Measurements from ENCODE around the gene MISP3. TPM values are rescaled to one million over a fixed set of nuclear protein-coding genes. Genes with fewer than 3 reads are reported as not detected.

Gene MISP3
- total and polyA plus RNA-seq, 2 donors from 2014 or later = 8.7 to 32.0 TPM

GRCh38 chr19:14107581-14108461 lies 35.2 kb downstream of the MISP3 start:
- Histone ChIP-seq H3K36me3 (ENCODE audit: control insufficient read depth in 2 of 3, insufficient read depth in 3 of 3, low read length in 3 of 3) (peaks cover 0 to 19% (median 7%) of the 10 kb centered on the region in 3 donors), H3K9me3 (ENCODE audit: control insufficient read depth in 2 of 3, insufficient read depth in 1 of 3, low read length in 3 of 3) (no peaks in the 10 kb centered on the region), H3K4me1 (ENCODE audit: control insufficient read depth in 2 of 3, insufficient read depth in 2 of 3, low read depth in 1 of 3, low read length in 3 of 3) (peaks cover 0 to 11% (median 5%) of the 10 kb centered on the region in 3 donors), H3K27ac (ENCODE audit: low read depth in 2 of 2, low read length in 2 of 2) (no peak overlapping the region), H3K4me3 (ENCODE audit: low read length in 3 of 3) (no peak overlapping the region), H3K9ac (ENCODE audit: low read length in 3 of 3) (no peak overlapping the region), H3K27me3 (ENCODE audit: control insufficient read depth, insufficient read depth, low read length) (no peaks in the 10 kb centered on the region)
- DNase-seq (no peak), FAIRE-seq (no peak)
- intact Hi-C loops (cut with DNase I) = no loop called here
- TF ChIP-seq CTCF (IDR thresholded peaks at IDR 0.05; ENCODE audit: borderline replicate concordance, extremely low read depth, insufficient read depth) = no peak

DNA sequence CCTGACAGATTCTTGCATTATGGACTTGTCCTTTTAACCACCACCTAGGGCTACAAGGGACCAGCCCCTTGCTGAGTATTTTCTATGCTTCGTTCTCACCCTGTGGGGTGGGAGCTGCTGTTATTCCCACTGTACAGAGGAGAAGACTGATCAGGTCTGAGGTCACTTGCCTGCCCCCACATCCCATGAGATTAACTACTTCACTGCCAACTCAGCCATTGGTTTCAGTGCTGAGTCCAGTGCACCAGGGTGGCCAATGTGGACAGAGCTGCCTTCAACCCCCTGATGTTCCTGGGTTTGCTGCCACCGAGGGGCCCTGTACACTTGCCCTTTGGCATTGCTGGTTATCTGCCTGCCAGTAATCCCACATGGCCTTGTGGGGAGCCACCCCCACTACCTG lies 38.1 kb downstream of the MISP3 start:
- FAIRE-seq = no peak
- no peak for TF ChIP-seq CTCF (IDR thresholded peaks at IDR 0.05; ENCODE audit: borderline replicate concordance, extremely low read depth, insufficient read depth)
- H3K36me3 ChIP-seq (ENCODE audit: control insufficient read depth in 2 of 3, insufficient read depth in 3 of 3, low read length in 3 of 3) = peaks cover 0 to 4% (median 2%) of the 10 kb centered on the region in 3 donors

DNA sequence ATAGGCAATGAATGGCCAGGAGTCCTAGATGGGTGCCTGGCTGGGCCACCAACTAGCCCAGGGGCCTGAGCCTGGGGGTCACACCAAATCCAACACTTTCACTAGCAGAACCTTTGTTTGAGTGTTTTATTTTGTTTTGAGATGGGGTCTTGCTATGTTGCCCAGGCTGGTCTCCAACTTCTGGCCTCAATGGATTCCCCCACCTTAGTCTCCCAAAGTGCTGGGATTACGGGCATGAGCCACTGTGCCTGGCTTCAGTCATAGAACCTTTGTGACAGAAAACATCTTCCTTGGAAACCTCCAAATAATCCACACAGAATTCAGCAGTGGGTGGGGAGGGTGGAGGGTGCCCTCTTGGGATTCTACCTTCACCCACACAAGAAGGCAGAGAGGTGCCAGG lies 38.9 kb downstream of the MISP3 start:
- H3K27ac ChIP-seq (ENCODE audit: low read depth in 2 of 2, low read length in 2 of 2) = no peak overlapping the region
- intact Hi-C loops (cut with DNase I) = no loop called here

More for the DNA sequence above, 38.1 kb downstream of the MISP3 start:
- H3K27me3 ChIP-seq (ENCODE audit: control insufficient read depth, insufficient read depth, low read length) = no peaks in the 10 kb centered on the region
- DNase-seq = no peak
- H3K27ac ChIP-seq (ENCODE audit: low read depth in 2 of 2, low read length in 2 of 2) = no peak overlapping the region
- no peaks in the 10 kb centered on the region for H3K9me3 ChIP-seq (ENCODE audit: control insufficient read depth in 2 of 3, insufficient read depth in 1 of 3, low read length in 3 of 3)
- no peak overlapping the region for H3K9ac ChIP-seq (ENCODE audit: low read length in 3 of 3)
- no peak overlapping the region for H3K4me3 ChIP-seq (ENCODE audit: low read length in 3 of 3)
- intact Hi-C loops (cut with DNase I) = no loop called here
- H3K4me1 ChIP-seq (ENCODE audit: control insufficient read depth in 2 of 3, insufficient read depth in 2 of 3, low read depth in 1 of 3, low read length in 3 of 3) = peaks cover 0 to 24% (median 12%) of the 10 kb centered on the region in 3 donors

More for the DNA sequence above, 38.9 kb downstream of the MISP3 start:
- H3K4me1 ChIP-seq (ENCODE audit: control insufficient read depth in 2 of 3, insufficient read depth in 2 of 3, low read depth in 1 of 3, low read length in 3 of 3) = peaks cover 0 to 32% (median 18%) of the 10 kb centered on the region in 3 donors
- H3K27me3 ChIP-seq (ENCODE audit: control insufficient read depth, insufficient read depth, low read length) = no peaks in the 10 kb centered on the region
- H3K4me3 ChIP-seq (ENCODE audit: low read length in 3 of 3) = no peak overlapping the region
- no peak for DNase-seq
- H3K9me3 ChIP-seq (ENCODE audit: control insufficient read depth in 2 of 3, insufficient read depth in 1 of 3, low read length in 3 of 3) = no peaks in the 10 kb centered on the region
- FAIRE-seq = no peak
- peaks cover 0 to 2% (median 0%) of the 10 kb centered on the region in 3 donors for H3K36me3 ChIP-seq (ENCODE audit: control insufficient read depth in 2 of 3, insufficient read depth in 3 of 3, low read length in 3 of 3)
- H3K9ac ChIP-seq (ENCODE audit: low read length in 3 of 3) = no peak overlapping the region
- no peak for TF ChIP-seq CTCF (IDR thresholded peaks at IDR 0.05; ENCODE audit: borderline replicate concordance, extremely low read depth, insufficient read depth)

Measured in kidney (tissue), 14 donors.